ENCODE measurements around the gene PSMD11.
"Not testable (repeated sequence)": the region's sequence is repeated elsewhere in the genome, so short reads cannot be mapped to it uniquely, and the experiment has no call there.

Gene PSMD11

DNA sequence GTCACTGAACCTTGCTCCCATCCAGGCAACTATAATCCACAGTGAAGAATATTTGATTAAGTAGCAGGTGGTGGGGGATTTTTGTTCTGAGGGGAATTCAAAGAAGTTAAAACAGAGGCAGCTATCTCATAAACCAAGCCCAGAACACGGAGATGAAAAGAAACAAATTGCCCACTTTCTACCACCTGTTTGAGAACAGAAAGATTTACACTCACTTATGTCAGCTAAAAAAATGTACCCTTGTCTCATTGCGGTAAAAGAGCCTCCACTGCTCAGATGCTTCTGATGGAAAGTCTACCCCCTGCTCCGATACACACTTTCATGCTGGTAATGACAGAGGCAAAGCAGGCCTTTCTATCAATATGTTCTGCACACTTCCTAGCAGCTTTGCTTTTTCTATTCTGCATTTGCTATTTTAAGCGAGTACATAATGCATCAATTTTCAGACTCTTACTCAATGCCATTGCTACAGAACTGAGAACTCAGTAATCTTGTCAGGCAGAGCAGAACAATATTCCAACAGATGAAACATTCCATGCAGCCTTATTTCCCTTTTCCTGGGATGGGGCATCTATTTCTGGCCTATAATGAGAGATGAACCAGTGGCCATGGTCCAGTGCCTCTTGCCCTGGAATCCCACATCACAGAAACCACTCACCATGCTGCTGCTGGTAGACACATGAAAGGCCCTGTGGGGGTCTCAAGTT, 71.5 kb downstream of the PSMD11 start:
- DNase-seq: no peak

DNA sequence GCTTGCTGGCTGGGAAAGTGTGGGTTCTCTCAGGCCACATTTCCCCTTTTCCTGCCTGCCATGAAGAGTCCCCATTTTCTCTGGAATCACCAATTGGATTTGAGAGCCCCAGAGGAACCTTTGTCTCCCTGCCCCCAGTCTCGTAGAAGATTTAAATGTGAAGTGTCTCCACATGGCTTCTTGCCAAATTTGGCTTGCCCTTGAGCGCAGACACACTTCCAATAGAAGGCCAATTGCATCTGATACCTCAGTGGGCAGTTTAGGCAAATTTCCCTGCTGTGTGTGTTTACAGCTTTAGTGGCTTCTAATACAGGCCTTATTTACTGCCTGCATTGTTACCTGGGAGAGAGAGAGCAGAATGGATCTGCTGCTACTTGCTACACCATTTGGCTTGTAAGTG, 72.1 kb downstream of the PSMD11 start:
- peak; percentile 39 for DNase-seq

DNA sequence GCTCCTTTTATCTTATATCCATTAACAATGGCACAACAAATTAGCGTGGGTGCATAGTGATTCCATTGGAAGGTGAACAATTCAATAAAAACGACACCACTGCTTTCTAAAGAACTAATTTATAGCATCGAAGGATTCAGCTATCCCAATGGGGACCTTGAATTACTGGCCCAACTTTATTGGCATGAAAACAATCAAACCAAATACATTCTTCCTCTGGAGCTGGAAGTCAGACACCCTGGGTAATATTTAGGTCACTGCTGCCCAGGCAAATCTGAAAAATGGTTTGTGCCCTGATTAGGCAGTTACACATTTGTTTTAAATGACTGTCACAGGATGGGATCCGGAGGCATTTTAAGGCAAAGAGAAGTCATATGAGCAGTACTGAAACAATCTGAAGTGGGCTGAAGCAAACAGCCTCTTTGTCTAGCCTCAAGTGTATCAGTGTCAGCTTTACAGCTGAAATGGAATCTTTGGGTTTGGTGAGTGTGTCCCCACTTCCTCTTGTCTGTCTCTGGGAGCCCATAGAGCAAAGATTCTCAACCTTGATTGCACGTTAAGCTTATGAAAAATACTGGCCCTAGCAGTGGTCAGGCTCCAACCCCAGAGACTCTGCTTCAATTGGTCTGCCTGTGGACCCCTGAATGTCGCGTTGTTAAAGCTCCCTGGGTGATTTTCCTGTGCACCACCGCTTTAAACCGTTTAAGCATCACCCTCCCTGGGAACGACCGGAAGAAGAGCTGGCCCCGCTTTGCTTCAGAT, 72.8 kb downstream of the PSMD11 start:
- DNase-seq: no peak

DNA sequence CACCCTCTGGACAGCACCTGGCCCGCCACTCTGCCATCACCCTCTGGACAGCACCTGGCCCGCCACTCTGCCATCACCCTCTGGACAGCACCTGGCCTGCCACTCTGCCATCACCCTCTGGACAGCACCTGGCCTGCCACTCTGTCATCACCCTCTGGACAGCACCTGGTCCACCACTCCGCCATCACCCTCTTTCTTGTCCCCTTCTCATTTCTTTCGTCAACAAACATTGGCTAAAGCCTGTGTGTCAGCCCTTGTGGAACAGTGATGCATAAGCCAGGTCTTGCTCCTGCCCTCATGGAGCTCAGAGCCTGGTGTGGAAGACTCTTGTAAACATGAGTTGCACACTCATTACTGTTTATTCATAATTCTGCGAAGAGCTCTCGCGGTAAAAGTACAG, 73.7 kb downstream of the PSMD11 start:
- DNase-seq: no peak

DNA sequence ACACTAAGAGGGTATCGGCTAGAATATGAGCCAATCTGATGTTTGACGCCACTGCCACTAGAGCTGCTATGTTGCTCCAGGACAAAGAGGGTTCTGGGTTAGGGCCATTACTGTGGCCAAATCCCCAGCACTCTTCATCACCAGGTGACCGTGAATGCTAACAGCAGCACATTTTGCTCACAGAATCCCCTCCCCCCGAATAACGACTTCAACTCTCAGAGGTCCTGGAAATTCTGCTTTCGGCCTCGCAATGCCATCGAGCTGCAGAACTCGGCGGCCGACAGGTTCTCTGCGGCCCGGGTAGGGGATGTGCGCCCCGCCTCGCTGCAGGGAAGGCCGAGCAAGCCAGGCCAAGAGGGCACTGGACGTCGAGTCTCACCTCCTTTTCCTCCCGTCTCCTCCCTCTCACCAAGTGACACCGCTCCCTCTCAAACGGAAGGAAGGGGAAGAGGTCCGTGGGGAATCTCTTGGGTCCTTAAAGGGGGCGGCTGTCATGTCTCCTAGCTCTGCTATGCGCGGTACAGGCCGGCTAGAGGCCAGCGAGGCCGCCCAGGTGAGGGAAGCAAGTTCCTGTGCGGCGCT, 74.4 kb downstream of the PSMD11 start:
- no peak for DNase-seq

DNA sequence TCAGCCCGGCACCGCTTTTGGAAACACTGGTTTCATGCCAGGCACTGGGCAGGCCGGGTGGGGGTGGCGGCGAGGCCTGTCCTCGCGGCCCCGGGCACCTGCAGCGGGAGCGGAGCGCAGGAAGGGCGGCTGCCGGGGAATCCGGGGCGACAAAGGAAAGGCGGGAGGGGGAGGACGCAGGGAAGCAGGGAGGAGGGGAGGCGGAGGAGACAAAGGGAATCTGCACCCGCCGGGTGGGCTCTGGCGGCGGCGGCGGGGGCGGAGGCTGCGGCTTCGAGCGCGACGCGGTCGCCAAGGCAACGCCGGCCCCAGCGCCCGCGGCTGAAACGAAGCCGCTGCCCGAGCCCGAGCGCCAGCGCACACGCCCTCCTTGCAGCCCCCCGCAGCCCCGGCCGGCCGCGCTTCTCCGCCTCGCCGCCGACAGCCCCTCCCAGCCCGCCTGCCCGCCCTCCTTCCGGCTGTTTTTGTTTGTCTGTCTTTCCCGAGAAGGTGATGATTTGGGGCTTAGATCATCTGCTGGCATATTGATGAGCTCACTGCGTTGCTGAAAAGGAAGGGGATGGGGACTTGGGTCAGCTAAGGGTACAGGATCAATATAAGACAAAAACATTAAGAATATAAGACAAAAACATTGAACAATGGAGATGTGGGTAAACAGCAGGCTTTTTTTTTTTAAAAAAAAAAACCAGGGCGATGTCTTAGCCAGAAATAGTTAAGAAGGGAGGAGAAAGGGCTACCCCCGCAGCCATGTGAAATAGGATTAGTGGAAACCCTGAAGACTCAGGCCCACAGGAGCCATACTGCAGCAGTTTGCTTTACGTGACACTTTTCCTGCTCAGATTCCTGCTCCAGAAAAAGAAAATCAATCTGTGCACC, 75.2 kb downstream of the PSMD11 start:
- DNase-seq: peak; percentile 50

DNA sequence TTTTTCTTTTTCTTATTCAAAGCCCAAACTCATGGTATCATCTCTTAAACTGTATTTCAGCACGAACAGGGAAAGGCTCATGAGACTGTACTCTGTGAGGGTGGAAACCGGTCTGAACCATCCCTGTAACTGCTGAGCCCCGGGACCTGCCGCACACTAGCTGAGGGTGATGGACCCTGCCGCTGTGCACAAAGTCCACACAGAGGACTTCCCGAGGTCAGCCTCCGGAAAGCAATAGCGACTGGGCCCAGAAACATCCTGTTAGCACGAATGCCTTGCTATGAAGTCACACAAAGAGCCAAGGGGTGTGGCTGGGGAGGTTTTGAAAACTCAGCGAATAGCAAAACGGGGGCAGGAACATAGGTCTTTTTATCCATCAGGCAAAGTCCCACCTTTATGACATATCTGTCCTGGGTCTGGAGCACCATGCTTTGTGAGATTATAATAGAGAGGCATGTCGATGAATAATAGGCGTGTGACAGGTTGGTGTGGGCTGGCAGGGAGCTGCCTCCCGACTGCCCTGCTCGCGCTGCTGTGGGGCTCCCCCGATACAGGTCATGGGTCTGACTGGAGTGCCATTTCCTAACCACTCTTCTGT, 75.9 kb downstream of the PSMD11 start:
- no peak for DNase-seq

DNA sequence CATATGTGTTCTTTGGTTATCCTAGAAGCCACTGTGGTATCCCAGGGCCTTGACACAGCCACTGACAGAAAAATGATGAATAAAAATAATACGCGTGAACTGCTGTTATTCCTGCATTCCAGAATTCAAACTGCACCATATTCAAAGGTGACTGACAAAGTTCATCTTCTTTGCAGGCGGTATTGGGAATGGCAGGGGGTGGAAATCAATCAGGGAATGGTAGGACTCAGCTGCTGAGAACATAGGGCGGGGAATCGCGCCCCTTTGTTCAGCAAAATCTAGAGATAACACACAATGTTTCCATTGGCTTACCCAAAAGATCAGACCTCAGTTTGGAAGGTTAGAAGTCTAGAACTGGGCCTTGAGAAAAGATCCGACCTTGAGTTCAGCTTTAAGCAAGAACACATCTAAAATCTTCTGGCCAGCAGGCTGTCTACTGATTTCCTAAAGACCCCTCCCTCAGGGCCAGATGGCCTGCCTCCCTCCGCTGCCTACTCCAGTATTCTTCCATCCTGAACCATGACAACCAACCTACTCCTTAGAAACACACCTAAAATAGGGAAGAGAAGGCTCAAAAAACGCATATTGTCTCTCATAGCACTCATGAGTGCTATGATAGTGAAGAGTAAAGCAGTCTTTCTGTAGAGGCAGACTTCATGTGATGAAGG, 76.6 kb downstream of the PSMD11 start:
- DNase-seq: no peak

DNA sequence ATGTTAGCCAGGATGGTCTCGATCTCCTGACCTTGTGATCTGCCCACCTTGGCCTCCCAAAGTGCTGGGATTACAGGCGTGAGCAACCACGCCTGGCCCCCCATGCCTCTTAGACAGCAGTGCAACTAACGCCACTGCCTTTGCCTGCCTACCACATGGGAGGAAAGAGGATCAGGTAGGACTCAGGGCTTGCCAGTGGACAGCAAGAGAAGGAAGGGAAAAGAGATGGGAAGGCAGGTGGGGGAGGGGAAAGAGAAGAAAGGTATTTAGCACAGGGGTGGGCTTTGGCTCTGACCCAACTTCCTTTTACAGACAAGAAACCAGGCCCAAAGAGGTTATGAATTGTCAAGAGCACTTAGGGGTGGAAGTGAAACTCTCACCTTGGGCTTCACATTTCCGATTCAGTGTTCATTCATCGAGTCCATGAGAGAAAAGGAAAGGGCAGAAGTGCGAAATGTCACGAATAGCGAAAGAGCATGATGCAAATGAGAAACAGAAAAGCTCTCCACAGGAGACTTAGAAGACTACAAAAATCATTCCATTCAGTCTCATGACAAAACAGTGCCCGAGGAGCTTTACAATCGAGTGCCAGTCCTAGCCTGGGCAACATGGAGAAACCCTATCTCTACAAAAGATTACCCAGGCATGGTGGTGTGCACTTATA, 78.8 kb downstream of the PSMD11 start:
- no peak for DNase-seq

DNA sequence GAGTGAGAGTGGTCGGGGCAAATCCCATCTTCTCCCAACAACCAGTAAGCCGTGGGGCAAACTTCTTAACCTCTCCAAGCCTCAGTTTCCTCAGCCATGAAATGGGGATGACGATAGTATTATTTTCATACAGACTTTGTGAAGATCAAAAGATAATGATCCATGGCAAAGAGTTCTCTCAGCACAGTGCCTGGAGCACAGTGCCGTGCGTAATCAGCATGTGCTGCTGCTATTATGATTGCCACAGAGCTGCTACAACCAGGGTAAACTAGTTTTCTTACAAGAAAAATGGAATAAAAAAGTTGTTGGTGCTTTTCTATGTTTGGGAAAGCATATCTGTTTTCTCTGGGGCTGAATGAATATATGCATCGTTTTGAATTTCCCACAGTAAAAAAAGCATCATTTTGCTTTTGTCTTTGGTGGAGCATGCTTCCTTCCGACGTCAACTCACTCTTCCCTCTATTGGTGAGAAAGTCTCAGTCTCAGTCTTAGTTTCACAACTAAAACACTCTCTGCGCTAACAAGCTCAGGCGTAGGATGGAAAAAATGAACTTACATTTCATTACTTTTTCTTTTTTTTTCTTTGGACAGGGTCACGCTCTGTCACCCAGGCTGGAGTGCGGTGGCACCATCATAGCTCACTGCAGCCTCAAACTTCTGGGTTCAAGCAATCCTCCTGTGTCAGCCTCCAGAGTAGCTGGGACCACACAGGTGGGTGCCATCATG, 79.7 kb downstream of the PSMD11 start:
- no peak for DNase-seq

DNA sequence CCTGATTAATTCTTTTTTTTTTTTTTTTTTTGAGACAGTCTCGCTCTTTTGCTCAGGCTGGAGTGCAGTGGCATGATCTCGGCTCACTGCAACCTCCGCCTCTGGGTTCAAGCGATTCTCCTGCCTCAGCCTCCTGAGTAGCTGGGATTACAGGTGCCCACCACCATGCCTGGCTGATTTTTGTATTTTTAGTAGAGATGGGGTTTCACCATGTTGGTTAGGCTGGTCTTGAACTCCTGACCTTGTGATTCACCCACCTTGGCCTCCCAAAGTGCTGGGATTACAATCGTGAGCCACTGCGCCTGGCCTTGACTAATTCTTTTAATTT, 80.2 kb downstream of the PSMD11 start:
- DNase-seq: not testable (repeated sequence)

DNA sequence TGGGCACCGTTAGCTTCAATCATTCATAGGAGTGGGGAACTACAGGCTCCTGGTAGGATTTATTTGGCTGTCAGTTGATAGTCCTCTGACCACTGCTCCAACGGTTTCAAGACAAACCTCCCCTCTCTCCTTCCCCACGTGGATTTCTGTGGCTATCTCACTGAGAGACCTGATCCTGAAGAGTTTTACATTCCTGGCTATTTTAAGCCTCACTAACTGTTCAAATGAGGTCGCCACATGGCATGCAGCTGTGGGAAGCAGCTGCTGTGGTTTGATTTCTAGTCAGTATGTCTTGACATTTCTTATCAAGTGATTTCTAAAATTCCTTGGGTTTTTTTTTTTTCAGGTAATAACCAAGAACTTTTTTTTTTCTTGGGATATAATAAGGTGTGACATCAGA, 80.8 kb downstream of the PSMD11 start:
- DNase-seq: no peak

DNA sequence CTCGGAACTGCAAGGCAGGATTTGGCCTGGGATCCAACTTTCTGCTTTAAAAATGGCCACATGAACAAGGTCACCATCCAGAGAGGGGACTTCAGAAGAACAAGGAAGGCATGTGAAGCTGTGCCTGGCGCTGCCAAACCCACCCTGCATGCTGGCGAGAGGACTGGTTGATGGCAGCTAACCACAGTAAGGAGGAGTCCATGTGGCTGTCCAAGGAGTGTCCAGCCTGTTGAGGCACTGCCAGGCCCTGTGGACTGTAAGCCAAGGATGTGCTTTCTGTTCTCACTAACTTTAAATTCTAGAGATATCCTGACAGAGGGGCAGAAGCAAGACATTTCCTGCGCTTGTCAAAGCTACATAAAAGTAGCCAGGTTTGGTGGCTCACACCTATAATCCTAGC, 82.8 kb downstream of the PSMD11 start:
- no peak for DNase-seq

DNA sequence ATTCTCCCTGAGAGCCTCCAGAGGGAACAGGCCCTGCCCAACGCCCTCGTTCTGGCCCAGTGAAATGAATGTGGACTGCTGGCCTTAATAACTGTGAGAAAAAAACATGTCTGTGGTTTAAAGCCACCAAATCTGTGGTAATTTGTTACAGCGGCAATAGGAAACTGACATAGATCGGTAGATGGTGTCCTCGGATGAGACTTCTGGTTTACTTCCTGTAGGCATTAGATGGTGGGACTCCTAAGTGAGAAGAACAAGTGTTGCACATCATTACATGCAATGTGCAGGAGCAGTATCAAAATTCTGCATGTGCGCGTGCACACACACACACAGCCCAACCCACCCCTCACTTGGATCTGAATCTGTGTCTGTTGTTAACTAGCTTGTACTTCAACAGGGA, 84.5 kb downstream of the PSMD11 start:
- no peak for DNase-seq

DNA sequence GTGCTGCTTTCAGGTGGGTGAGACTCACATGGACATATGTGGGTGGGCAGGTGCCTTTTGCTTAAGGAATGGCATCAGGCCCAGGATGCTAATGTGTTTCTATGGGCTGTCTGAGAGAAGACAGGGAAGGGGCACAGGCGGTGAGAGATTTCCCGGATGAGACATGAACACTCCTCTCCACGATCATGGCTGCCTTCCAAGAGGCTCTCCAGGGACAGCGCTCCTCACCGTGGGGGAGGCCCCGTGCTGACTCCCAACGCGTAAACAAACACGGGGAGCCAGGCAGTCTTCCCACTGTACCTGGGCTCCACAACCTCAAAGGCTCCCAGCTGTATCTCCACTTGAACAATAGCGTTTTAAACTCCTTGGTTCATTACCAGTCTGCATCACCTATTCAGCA, 85.3 kb downstream of the PSMD11 start:
- peak; percentile 83 for DNase-seq

Measured in NCI-H2107 (cell line).